ENCODE measurements around the gene MRPL30.
"Not testable (repeated sequence)": the region's sequence is repeated elsewhere in the genome, so short reads cannot be mapped to it uniquely, and the experiment has no call there.

MRPL30 gene

GRCh38 chr2:99184811-99185210 lies 3.8 kb downstream of the MRPL30 start:
- DNase-seq (ENCODE audit: low read depth), result no peak

GRCh38 chr2:99187011-99187410 lies 6.0 kb downstream of the MRPL30 start:
- no peak for DNase-seq (ENCODE audit: low read depth)

- no peak for DNase-seq (ENCODE audit: low read depth)
Measured at GRCh38 chr2:99188357-99188756, 7.4 kb downstream of the MRPL30 start.

- no peak for DNase-seq (ENCODE audit: low read depth)
Measured at GRCh38 chr2:99190548-99190947, 9.6 kb downstream of the MRPL30 start.

- not testable (repeated sequence) for DNase-seq (ENCODE audit: low read depth)
Measured at GRCh38 chr2:99192364-99192763, 11.4 kb downstream of the MRPL30 start.

- DNase-seq (ENCODE audit: low read depth), result no peak
Measured at GRCh38 chr2:99198103-99198841, 17.3 kb downstream of the MRPL30 start.

GRCh38 chr2:99200076-99200800 lies 19.3 kb downstream of the MRPL30 start:
- DNase-seq (ENCODE audit: low read depth), result no peak

- DNase-seq (ENCODE audit: low read depth), result no peak
Measured at GRCh38 chr2:99201959-99202678, 21.1 kb downstream of the MRPL30 start.

- no peak for DNase-seq (ENCODE audit: low read depth)
Measured at GRCh38 chr2:99205491-99205890, 24.5 kb downstream of the MRPL30 start.

GRCh38 chr2:99216096-99216495 lies 35.1 kb downstream of the MRPL30 start:
- DNase-seq (ENCODE audit: low read depth), result no peak

GRCh38 chr2:99217929-99218501 lies 37.0 kb downstream of the MRPL30 start:
- no peak for DNase-seq (ENCODE audit: low read depth)

GRCh38 chr2:99233177-99233576 lies 52.2 kb downstream of the MRPL30 start:
- not testable (repeated sequence) for DNase-seq (ENCODE audit: low read depth)

GRCh38 chr2:99238599-99238998 lies 57.6 kb downstream of the MRPL30 start:
- DNase-seq (ENCODE audit: low read depth), result no peak

GRCh38 chr2:99240431-99240830 lies 59.4 kb downstream of the MRPL30 start:
- DNase-seq (ENCODE audit: low read depth), result no peak

GRCh38 chr2:99242151-99242550 lies 61.2 kb downstream of the MRPL30 start:
- DNase-seq (ENCODE audit: low read depth), result no peak

Data from stimulated activated CD4-positive, alpha-beta T cell treated with anti-CD3 and anti-CD28 coated beads, Interleukin-2, amount 100 ng/mL, for 4 hours (primary cell).